Stimulated activated CD4-positive, alpha-beta T cell treated with anti-CD3 and anti-CD28 coated beads, Interleukin-2, amount 100 ng/mL, for 4 hours (primary cell): Measurements from ENCODE around the gene SMARCA1.

Experiments
- DNase-seq: peaks from one replicate; pipeline ENCODE4 v3.0.0-alpha.2; 2020; ENCODE audit warnings: low read depth

The SMARCA1 gene

DNA sequence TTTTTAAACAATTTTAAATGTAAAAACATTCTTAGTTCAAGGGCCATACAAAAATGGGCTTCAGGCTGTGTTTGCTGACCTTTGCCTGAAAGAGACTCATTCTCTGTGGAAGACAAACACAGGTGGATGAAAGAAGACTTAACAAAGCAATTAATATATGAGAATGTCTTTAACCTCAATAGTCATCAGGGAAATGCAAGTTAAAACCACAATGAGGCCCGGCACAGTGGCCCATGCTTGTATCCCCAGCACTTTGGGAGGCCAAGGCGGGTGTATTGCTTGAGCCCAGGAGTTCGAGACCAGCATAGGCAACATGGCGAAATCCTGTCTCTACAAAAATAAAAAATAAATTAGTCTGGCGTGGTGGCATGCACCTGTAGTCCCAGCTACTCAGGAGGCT lies 7.1 kb upstream of the SMARCA1 start:
- DNase-seq, result no peak

DNA sequence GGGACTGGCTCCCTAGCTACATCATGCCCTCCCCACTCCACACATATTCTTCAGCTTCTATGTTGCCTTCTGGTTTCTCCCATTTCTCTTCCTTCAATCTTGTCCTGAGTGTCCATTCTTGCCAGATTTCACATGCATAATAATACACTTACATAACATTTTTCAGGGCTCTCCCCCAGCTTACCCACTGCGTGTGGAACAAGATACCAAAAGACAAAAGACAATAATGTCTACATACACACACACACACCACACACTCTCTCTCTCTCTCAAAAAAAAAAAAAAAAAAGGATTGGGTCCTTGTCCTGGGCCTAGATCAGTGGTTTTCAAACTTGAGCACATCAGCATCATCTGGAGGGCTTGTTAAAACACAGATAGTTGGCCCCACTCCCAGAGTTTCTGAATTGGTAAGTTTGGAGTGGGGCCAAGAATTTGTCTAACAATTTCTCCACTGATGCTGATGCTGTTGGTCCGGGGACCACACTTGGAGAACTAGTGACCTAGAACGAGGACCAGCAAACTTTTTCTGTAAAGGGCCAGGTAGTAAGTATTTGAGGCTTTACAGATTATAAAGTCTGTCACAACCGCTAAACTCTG lies 6.5 kb upstream of the SMARCA1 start:
- no peak for DNase-seq

DNA sequence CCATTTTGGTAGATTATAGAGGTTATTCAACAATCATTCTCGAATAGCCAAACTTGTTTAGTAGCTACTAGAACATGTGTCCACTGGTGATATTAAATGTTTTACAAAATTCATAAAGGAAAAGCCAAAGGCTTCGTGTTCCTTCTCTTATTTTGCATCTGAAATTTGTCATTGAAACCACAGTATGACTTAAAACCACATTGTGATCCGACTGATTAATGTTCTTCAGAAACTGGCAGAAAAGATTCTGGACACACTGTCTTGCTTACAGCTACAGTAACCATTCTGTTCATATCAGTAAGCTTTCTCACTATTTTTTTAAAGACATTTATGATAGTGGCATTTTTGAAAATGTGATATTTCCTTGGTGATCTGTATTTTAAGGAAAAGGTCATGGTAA lies 2.6 kb upstream of the SMARCA1 start:
- no peak for DNase-seq

DNA sequence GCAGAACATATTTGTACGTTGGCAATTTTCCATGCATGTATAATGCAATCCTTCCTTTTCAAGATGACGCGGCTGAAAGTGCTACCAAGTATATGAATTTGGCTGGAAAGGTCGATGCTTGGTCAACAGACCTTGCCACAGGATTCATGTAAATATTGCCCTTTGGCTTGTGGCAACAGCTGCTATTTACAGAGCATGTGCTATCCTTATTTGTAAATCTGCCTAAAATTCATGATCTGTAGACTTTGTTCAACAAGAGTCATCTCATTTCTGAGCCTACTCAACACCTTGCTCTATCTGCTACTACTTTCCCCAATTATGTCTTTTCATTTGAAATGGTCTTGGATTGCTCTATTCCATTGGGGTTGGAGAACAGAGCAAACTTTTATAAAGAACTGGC lies 1.9 kb upstream of the SMARCA1 start:
- no peak for DNase-seq

DNA sequence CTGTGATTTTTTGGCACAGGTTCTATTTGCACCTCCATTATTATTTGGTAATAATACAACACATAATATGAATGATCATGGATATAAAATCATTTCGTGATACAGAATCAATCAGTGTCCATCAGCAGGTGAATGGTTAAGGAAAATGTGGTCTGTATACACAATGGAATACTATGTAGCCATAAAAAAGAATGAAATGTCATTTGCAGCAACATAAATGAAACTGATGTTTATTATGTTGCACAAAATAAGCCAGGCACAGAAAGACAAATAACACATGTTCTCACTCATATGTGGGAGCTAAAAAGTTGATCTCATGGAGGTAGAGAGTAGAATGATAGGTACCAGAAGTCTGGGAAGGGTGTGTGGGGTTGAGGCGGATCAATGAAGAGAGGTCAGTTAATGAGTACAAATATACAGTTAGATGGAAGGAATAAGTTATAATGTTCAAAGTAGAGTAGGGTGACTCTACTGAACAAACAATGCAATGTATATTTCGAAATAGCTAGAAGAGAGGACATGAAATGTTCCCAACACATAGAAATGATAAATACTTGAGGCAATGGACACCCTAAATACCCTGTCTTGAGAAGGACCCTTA lies 1.1 kb upstream of the SMARCA1 start:
- DNase-seq, result no peak

DNA sequence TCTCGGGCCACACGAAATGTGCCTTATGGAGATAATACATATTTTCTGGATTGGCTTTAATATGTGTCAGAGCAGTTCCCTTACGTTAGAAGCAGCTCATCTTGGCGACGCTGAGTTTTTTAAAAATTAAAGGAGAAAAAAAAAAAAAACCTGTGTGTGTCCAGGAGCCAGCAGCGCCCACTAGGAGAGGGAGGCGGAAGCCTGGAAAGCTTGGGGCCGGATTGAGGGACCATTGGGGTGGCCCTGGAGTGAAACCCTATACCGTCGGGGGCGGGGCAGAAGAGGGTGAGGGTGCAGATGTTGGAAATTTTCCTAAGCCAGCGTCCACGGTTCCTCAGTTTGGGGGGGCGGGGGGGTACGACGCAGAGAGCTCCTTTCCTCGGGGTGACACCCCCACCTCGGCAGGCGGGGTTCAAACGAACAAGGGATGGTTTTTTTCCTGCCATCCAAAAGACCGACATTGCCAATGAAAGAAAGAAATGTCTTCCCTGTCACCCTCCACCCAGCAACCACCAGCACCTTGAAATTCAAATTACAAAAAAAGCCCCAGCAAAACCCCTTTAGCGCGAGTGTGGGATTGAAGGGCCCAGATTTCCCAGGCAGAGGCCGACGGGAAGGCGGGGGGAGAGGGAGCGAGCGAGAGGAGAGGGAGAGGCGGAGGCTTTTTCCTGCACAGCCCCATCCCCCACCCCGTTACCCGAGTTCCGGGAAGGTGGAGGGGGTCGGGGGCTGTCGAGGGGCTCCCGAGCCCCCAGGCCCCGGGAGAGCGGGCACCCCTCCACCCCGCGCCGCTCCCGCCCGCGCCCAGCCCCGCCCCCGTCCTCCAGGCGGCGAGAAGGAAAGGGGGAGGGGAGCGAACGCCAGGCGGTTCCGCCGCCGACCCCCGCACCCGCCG lies 859 bp downstream of the SMARCA1 start:
- DNase-seq, result no peak

DNA sequence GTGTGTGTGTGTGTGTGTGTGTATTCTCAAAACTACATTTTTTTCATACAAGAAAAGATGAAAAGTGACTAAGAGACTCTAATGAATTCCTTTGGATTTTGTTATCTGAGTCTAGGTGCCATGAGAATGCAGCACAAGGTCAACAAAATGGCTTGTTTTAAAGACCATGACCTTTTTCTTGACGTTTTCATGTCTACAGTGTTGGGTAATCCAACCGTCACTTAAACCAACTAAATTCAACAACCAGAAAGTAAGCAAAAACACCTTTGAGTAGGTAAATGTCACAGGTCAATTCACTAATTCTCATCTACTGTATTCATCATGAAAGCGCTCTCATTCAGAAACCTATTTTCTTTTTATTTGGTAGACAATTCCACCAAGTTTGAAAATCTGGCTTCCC lies 3.1 kb downstream of the SMARCA1 start:
- DNase-seq, result no peak

DNA sequence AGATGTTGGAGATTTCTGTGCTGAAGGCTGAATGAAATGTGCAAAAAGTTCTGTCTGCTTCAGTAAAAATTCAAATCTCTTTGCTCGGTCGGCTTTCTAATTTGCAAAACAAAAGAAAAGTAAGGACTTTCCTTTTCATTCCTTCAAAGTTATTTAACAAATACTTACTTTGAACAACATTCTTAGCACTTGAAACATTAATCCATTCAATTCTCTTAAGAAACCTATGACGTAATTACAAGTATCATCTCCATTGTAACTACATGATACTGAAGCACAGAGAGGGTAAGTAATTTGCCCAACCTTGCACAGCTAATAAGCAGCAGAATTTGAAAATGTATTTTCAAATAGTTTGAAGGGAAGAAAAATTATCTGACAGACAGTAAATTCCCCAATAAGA lies 6.9 kb downstream of the SMARCA1 start:
- DNase-seq, result no peak

DNA sequence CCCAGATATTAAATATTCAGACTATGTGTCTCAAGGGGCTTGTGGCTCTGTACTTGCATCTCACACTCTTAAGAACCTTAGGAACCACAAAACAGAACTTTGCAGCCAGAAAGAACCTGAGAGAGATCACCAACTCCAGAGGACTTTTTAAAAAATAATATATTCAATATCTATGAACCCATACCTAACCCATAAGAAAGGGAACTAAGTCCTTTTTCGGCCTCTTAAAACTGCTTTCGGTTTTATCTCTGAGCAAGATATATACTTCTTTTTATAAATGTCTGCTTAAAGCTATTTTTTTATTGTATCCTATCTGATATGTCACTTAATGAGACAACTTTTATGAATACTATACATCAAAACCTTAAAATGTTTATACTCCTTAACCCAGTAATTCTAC lies 10.9 kb downstream of the SMARCA1 start:
- no peak for DNase-seq

DNA sequence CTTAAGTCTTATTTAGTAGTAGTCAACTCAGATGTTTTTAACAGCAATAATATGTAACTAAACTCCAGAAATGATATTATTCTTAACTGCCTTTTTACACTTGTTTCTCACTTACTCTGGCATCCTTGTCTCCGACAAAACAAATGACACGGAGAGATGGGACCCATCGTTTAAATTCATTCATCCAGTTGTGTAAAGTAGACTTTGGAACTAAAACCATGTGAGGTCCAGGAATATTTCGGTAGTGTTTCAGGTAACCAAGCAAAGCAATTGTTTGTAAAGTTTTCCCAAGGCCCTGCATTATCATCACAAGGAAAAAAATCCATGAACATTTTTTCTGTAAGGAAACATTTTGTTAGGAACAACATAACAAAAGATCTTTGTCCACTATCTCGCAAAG lies 11.6 kb downstream of the SMARCA1 start:
- no peak for DNase-seq

DNA sequence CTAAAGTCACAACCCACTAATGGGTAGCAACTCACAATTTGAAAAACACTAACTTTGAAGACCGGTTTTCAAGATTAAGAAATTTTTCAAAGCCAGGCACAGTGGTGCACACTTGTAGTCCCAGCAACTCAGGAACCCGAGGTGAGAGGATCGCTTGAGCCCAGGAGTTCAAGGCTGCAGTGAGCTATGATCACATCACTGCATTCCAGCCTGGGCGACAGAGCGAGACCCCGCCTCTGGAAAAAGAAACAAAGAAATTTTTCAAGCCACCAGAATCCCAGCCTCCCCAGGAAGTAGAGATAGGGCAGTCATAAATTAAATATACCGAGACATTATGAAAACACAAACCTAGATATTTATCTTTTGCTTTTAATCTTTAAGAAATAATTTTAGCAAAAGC lies 13.0 kb downstream of the SMARCA1 start:
- DNase-seq, result no peak

DNA sequence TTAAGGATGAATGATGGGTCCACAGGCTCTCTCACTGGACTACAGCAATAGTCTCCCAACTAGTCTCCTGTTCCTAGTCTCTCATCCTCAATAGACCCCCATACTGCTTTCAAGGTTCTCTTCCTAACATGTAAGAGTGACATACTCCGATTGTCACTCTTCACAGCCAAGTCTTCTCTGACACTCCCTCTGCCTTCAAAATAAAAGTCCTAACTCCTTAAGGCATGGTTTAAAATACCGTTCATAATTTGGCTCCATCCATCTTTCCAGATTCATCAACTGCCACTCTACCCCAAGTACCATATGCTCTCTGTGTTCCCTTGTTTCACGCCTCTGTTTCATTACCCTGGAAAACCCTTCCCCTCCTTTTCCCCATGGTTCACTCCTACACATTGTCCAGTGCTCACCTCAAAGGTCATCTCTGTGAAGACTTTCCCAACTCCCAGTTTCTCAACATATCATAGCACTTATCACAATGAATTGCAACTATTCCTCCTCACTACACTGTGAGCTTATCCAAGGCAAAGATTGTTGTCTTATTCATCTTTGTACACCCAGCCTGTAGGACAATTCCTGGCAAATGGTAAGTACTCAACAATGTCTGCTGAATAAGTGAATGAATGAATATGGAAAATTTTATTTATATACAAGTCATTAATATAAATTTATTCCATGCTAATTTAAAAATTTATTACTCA lies 26.0 kb downstream of the SMARCA1 start:
- DNase-seq, result no peak

DNA sequence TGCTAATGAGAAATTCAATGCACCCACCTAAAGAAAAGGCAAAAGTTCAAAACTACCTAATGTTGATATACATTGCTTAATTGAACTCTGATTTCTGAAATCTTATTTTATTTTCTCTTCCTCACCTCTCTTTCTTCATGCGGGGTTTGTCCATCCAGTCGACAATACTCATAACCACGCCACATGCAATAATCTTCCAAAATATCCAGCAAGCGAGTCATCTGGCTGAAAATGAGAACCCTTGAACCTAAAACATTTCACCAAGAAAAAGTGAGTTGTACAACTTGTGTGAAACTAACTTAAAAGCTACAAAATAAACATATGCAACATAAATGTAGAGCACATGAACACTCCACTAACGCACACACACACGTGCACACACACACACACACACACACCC lies 26.7 kb downstream of the SMARCA1 start:
- no peak for DNase-seq

DNA sequence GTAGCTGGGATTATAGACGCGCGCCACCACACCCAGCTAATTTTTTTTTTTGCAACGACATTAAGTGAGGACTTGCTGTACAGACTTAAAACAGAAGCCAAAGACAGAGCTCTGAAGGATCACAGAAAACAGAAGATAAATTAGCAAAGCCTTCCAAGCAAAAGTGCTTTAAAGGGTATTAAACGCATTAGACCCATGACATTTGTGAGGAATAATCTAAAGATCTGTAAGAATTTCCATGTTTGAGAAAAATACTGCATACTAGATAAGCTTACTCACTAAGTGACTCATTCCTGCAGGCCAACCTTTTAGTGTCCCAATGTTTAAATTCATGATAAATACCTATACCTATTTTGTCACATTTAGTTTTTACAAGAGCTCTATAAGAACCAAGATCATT lies 27.4 kb downstream of the SMARCA1 start:
- DNase-seq, result no peak

DNA sequence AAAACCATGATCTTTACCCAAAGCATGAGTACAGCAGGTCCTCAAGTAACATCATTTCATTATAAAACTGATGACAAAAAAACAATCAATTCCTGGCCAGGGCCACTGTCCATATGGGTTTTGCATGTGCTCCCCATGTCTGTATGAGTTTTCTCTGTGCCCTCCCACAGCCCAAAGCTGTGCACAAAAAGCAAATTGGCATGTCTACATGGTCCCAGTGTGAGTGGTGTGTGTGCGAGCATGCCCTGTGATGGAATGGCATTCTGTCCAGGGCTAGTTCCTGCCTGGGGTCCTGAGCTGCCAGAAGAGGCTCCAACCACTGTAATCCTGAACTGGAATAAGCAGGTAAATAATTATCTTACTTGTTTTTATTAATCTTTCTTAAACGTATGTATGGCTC lies 28.4 kb downstream of the SMARCA1 start:
- no peak for DNase-seq

DNA sequence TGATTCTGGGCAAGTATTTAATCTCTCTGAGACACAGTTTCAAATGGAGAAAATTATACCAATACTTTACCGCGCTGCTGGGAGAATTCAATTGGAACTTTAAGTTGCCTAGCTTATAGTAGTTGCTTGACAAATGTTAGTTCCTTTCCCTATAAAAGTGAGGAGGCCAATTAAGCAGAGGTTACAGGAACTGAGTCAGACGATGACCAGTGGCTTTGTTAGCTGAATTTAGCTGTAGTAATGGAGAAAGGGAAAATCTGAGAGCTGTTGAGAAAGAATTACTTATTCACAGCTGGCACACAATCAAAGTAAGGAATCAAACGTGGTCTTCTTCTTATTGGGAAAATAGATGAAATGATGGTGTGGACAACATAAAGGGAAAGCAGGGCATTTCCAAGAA lies 29.6 kb downstream of the SMARCA1 start:
- no peak for DNase-seq

DNA sequence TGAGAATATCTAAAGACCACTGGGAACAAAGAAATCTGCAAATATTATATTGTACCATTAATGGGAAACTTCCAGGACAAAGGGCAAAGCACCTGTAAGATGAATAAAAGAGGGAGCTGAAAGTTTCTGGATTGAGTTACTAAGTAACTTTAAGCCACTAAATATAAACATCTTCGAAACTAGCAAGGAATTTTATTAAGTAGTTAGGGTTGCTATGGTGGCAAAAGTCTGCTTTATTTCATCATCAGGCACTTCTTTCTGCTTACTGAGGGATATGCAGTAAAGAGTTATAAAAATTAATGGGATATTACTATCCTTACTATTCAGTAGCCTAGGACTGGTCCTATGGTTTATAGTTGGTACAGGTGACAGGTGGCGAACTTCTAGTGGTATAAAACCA lies 33.0 kb downstream of the SMARCA1 start:
- DNase-seq, result no peak

DNA sequence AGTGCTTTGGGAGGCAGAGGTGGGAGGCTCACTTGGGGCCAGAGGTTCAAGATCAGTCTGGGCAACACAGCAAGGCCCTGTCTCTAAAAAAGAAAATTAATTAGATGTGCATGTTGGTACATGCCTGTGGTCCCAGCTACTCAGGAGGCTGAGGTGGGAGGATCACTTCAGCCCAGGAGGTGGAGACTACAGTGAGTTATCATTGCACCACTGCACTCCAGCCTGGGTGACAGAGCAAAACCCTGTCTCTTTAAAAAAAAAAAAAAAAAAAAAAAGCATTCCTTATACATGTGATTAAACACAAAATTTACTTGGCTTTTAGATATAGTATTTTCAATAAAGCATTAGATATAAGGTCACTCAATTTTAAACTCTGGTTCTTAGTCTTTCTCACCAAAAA lies 34.9 kb downstream of the SMARCA1 start:
- no peak for DNase-seq

DNA sequence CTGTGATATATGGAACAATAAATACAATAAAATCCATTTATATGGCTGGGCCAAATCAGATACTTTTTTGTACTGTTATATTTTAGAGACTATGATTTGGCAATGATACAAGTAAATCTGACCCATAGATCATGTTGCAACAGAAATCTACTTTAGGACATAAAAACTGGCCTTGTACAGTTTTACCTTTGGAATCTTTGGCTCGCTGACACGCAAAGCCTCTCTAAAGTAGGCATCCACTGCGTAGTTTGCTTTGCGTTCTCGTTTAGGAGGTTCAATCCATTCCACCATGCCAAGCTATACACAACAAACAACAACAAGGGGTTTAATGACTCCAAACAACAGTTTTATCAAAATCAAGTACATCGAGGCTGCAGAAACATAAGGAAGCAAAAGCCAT lies 42.4 kb downstream of the SMARCA1 start:
- DNase-seq, result no peak

DNA sequence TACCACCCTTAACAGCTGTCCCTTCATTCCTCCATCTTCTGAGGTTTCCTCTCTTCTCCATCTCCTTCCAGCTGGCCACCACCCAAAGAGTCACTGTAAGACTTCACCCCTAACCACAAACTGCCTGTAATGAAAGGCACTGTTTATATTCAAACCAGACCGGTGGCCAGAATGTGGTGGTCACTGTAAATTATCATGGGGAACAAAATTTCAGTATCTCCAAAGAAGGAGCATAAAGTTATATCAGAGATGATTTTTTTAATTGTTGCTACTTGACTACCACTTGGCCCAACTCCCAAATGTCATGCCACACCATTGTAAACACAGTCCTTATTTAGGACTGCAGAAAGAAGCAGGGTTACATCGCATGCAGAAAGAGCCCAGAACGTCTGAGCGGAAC lies 44.8 kb downstream of the SMARCA1 start:
- DNase-seq, result no peak

DNA sequence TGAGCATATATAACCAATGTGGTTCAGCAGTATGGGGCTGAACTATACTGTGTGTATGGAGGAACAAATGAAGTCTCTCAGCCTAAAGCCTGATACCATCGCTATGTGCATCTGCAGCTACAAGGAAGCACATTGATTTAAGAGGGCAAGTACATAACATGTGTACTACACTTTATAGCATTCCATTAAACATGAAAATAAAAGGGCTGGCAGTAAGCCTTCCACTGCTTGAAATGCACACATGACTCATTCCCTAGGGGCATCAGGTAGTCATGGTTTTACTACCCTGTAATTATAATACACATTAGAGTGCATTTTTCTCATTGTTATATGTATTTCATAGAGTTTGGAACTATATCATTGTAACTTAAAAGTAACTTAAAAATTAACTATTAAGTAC lies 51.2 kb downstream of the SMARCA1 start:
- no peak for DNase-seq

DNA sequence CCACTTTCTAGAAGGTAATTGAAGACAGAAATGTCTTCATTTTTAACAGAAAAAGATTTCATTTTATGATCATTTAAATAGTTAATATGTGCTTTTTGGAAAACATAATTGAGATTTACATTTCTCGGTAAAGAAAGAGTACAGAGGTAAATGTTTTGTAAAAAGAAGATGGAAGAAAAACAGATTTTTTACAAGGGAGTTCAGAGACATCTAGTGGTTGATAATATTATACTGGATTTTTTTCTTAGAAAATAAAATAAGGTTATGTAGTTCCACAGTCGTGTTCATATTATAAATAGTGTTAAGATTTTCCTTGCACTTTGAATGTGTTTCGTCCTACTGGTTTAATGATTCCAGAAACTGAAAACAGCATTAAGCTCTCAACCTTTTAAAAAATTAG lies 60.6 kb downstream of the SMARCA1 start:
- no peak for DNase-seq
